HT1080 (cell line): ENCODE results near the gene ASAP2. TPM values are rescaled to one million over a fixed set of nuclear protein-coding genes. Genes with fewer than 3 reads are reported as not detected.

Experiments
- DNase-seq: peaks from one replicate; pipeline ENCODE4 v3.0.0-alpha.2; 2015; ENCODE audit warnings: low read depth
- total RNA-seq: library from RNA; depleted of rRNA; stranded (reverse); fragments of >200 nt; shearing (Covaris generic); gene quantifications from 2 replicates; pipeline ENCODE4 v1.2.3, GENCODE V29; 2014

ASAP2 gene
- total RNA-seq, 1 experiment from 2014 or later: 24.0 TPM

DNA sequence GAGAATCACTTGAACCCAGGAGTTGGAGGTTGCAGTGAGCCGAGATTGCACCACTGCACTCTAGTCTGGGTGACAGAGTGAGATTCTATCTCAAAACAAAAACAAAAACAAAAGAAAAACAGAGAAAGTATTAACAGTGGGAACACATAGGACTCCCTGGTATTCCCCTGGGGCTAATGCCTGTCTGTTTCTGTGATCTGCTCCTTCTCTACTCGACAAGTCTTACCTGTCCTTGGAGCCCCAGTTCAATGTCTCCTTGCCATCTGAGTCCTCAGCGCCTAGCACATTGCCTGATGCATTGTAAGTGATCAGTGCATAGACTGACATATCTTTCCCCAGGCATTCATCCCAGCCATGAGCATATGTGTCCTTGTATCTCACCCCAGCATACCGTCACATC lies 85.8 kb downstream of the ASAP2 start:
- no peak for DNase-seq

DNA sequence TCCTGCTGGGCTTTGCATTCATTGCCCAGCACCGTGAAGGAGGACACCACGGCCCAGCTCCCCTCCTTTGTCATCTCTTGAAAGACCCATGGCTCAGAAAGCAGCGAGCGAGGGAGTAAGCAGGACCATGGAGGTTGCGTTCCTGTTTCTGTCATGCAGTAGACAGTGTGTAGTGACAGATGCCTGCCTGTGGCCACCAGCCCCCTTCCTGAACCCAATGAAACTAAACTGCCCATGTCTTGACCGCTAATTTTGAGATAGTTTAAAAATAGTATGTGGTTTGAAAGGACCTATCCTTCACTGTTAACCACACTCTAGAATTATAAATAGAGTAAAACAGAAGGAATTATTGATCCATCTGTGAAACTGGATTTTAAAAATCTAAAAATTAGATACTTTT lies 88.2 kb downstream of the ASAP2 start:
- no peak for DNase-seq

GRCh38 chr2:9296559-9296958 lies 89.9 kb downstream of the ASAP2 start:
- DNase-seq: no peak

- DNase-seq: no peak
Measured at GRCh38 chr2:9297156-9297555, 90.5 kb downstream of the ASAP2 start.

- no peak for DNase-seq
Measured at GRCh38 chr2:9297807-9298206, 91.2 kb downstream of the ASAP2 start.

- DNase-seq: no peak
Measured at GRCh38 chr2:9298583-9298982, 92.0 kb downstream of the ASAP2 start.

DNA sequence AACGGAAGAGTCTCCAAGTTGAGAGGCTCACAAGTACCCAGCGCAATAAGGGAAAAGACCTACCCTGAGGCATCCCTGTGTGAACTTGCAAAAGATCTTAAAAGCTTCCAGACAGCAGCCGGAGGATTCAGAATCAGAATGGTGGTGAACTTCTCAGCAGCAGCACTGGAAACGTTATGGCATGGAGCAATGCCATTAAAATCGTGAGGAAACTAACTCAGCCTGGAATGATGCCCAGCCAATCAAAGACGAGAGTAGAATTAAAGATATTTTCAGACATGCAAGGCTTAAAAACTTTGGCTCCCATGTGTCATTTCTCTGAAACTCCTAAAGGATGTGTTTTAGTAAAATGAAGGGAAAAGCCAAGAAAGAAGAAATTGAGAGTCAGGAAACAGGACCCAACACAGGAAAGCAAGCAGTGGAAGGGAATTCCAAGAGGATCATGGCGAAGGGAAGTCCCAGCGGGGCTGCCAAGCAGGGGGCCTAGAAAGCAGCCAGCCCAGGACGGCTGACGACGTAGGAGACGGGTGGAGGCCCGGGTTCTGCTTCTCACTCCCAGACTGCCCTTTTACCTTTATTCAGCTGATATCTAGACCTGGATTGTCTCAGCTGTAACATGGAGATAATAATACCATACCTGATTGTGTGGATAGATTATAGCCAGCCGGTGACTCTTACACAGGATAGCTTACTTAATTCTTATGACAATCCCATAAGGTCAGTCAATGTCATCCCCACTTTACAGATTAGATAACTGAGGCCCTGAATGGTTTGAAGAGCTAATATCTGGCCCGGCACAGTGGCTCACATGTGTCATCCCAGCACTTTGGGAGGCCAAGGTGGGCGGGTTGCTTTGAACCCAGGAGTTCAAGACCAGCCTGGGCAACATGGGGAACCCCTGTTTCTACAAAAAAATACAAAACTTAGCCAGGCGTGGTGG lies 92.8 kb downstream of the ASAP2 start:
- no peak for DNase-seq

- DNase-seq: no peak
Measured at GRCh38 chr2:9300214-9300613, 93.6 kb downstream of the ASAP2 start.

DNA sequence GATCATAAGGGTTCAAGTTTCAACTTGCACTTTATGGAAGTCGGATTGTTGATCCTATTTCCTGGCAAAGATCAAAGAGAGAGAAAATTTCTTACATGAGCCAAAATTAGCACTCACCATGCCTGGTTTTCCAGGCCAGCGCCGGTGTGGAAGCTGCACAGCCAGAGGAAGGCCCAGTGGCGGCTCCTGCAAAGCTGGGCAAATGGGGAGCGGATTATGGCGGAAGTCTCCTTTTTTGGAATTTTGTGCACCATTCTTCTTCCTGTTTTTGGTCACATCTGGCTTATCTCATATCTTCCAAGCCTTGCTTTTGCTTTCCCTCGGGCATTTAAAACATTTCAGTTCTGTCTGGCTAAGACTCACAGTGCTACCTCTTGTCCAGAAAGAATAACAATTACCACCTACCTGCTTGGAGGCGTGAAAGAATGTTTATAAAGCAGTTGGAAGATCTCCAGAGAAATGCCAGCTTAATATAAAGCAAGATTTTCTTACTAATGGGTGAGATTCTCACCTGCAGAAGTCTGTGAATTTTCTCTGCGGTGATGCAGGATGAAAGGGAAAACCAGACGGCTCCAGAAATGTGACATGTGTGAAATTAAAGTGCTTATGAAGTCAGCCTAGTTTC lies 94.3 kb downstream of the ASAP2 start:
- no peak for DNase-seq

DNA sequence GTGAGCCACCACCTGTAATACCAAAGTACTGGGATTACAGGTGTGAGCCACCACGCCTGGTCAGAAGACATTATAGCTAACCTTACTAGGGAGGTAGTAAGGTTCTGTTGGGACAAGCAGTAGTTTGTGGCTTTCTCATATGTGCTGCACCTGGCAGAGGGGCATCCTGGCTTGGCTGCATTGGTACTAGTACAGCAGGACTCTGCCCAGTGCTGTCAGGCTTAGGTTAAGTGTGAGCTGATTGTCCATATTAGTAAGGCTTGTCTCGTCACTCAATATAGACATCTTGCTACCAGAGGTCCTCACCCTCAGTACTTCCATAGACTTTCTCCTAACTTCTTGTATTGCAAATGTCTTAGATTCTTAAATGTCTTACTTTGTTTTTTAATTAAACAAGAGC lies 96.1 kb downstream of the ASAP2 start:
- DNase-seq: no peak

GRCh38 chr2:9303528-9304225 lies 97.1 kb downstream of the ASAP2 start:
- DNase-seq: no peak

GRCh38 chr2:9306911-9307310 lies 100.3 kb downstream of the ASAP2 start:
- no peak for DNase-seq

DNA sequence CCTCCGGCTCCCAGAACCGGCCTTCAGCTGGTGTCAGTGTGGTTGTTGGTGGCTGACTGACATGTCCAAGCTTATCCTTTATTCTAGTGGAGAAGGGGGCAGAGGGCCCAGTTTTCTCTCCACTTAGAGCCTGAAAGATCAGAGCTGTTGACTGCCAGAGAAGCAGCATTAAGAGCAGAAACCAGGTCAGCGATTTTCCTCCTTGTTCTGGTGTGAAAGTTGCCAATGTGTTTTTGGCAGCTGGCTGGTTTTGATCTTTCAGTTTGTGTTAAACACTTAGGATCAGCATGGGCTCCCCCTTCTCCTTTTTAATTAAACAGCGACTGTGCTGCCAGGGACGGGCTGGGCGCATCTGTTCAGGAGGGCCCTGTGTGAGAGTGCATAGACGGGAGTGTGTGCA lies 100.9 kb downstream of the ASAP2 start:
- no peak for DNase-seq

DNA sequence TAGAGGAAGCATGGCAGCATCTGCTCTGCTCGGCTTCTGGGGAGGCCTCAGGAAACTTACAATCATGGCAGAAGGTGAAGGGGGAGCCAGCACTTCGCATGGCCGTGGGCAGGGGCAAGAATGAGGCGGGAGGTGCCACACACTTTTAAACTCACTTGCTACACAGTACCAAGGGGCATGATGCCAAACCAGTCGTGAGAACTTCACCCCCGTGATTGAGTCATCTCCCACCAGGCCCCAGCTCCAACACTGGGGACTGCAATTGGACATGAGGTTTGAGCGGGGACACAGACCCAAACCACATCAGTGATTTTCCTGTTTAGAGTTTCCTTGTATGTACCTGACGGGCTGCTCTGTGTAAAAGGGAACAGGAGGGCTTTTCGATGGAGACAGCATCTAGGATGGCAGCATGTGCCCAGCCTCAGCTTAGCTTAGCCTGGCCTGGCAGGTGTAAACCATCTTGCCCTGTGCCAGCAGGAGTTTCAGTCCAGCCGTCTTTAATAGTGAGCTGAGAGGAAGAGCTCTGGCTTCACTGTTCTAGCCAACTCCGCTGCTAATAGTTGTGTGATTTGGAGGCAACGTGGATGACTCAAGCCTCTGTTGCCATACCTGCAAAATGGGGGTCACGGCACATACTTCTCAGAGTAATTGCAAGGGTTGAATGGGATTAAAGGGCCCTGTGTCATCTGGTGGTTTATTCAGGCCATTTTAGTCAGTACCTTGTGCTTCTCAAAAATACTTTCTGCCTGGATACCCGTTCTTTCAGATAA lies 101.8 kb downstream of the ASAP2 start:
- DNase-seq: peak; percentile 55

DNA sequence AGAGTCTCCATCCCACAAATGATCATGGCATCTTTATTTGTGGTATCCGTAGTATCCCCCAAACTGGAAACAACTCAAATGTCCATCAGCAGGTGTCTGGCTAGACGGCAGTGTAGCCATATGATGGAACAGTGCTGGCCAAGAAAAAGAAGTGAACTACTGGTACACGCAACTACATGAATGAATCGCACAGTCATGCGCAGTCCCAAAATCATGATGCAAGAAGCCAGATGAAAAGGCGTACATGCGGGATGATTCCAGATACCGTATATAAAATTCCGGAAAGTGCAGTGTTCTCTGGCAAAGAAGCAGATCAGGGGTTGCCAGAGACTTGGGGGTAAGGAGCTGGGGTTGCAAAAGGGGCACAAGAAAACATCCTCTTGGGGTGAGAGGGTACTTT lies 102.5 kb downstream of the ASAP2 start:
- no peak for DNase-seq

GRCh38 chr2:9310377-9310776 lies 103.8 kb downstream of the ASAP2 start:
- DNase-seq: peak; percentile 85

DNA sequence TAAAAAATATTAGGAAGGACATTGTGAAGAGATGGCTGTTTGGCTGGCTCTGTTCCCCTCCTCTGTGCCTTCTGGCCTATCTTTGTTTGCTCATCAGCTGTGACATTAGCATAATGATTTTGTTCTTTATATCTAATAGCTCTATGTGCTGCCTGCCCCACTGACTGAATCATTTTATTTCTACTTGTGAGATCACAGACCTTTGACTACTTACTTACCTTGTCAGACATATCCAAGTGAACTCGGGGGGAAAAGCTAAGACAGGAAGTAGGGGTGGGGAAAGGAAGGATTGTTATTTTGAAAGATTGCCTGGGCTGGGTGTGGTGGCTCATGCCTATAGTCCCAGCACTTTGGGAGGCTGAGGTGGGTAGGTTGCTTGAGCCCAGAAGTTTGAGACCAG lies 104.2 kb downstream of the ASAP2 start:
- peak; percentile 77 for DNase-seq

- peak; percentile 90 for DNase-seq
Measured at GRCh38 chr2:9311488-9311887, 104.9 kb downstream of the ASAP2 start.

DNA sequence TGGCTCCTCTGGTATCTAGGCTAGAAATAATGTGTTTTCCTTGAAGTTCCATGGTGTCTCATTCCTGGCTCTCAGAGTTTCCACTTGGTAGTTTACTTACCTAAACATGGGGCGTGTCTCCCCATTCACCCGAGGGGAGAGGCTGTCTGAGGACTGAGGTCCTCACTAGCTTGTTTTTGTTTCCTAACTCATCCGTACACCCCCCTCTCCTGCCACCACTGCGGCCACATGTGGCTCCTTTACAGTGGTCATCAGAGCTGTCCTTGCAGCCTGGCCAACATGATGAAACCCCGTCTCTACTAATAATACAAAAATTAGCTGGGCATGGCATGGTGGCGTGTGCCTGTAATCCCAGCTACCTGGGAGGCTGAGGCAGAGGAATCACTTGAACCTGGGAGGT lies 106.0 kb downstream of the ASAP2 start:
- DNase-seq: no peak

GRCh38 chr2:9313443-9313842 lies 106.8 kb downstream of the ASAP2 start:
- DNase-seq: no peak

DNA sequence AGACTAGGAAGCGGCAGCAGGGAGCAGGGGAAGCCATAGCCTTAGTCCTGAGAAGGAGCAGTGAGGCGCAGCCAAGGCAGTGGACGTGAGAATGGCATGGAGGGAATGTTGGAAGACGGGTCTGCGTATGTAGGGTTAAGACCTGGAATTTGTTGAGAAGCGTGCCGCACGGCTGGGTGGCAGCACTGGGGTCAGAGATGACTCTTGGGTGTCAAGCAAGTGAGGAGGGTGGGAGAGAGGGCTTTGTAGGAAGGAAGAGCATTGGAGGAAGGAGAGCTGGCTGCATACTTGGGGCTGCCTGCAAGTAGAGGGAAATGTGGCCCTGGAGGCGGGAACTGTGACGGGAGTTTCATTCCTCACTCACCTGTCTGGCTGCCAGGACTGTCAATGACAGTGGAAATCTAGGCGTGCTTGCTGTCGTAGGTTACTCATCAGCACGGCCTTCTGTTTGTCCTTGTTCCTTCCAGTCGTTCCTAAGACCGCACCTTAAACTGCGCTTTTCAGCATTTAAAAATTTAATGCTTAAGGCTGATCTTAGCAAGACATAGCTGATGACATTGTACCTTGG lies 108.8 kb downstream of the ASAP2 start:
- DNase-seq: no peak
